GM12874 (cell line): ENCODE measurements around the gene ATP13A3.

ENCODE experiments used
- TF ChIP-seq, protein P1 (sequence below): IDR thresholded peaks from 2 replicates; pipeline ENCODE4 v1.5.1; 2011; ENCODE audit warnings: low read depth, mild to moderate bottlenecking, control low read depth, low read length, moderate library complexity; ENCODE audit not compliant: insufficient read depth

Gene ATP13A3

DNA sequence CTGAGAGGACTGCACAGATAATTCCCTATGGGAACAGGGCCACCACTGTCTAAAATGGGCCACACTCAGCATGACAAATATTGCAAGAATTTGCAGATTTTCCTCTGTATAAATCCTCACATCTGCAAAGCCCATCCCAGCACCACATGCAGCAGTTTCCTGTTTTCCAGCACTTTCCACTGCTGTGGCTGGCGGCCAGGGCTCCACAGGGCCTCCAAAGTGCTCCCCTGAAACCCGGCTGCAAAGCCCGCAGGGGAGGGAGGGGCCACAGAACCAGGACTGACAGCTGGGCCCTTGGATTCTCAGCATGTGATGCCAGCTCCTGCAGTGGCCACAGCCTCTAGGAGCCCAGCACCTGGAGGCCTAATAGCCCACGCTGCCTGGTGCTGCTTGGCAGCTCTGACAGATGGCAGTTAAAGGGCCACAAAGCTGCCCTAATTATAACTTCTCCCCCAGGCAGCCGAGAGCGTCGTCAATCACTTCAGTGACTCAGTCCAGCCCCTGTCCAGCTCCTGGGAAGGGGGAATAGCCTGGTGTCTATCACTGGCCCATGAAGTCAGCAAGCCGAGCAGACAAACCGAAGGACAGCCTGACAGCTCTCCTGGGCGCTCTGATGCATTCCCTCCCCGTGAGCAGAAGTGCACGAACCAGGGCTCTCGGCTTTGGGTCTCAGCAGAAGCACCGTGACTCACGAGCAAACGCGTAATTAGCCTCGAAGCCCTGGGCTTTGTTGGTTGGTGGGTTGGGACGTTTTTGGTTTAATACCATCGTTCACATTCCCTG is 122.0 kb downstream of the ATP13A3 start:
- TF ChIP-seq, protein P1, sequence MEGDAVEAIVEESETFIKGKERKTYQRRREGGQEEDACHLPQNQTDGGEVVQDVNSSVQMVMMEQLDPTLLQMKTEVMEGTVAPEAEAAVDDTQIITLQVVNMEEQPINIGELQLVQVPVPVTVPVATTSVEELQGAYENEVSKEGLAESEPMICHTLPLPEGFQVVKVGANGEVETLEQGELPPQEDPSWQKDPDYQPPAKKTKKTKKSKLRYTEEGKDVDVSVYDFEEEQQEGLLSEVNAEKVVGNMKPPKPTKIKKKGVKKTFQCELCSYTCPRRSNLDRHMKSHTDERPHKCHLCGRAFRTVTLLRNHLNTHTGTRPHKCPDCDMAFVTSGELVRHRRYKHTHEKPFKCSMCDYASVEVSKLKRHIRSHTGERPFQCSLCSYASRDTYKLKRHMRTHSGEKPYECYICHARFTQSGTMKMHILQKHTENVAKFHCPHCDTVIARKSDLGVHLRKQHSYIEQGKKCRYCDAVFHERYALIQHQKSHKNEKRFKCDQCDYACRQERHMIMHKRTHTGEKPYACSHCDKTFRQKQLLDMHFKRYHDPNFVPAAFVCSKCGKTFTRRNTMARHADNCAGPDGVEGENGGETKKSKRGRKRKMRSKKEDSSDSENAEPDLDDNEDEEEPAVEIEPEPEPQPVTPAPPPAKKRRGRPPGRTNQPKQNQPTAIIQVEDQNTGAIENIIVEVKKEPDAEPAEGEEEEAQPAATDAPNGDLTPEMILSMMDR = no peak

DNA sequence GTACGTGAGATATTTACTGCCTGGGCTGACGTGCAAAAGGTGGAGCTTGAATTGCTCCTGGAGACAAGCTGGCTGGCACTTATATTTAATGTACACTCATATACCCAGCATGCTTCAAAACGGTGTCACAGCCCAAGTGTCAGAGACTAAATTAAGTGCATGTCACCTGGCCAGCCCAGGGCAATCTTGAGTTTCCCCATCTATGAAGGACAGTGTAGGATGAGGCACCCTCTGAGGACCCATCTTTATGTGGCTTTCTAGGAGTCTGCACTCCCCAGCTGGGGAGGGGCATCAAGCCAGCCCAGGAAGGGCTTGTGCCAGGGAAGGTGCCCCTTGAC is 122.5 kb downstream of the ATP13A3 start:
- TF ChIP-seq, protein P1 = no peak

DNA sequence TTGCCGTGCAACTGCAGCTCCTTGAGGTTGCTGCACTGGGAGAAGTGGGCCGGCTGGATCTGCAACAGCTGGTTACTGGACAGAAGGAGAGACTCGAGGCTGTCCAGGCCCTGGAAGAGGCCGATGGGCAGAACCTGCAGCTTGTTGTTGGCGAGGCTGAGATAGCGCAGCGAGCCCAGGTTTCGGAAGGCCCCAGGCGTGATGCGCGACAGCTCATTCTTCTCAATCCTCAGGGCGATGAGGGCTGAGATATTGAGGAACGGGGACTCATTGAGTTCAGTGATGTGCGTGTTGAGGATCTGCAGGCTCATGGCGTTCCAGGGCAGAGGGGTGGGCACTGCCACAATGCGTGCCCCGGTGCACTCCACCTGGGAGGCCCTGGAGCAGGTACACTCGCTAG is 126.2 kb downstream of the ATP13A3 start:
- TF ChIP-seq, protein P1 = no peak

DNA sequence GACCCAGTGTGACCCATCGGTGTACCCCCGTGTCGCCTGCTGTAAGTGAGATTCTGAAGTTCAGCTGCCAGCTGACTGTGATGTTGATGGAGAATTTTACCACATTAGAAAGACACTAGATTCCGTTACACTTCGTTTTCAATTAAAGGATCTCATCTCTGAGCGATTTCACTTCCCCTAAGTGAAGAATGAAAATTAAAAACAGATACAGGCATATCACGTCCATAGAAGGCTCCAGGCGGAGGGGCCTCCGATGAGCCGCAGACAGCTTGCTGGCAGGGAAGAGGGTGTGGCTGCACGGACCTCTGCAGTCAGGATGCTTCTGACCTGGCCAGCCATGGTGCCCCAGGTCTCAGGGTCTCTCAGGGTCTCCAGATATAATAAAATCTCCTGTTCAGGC is 129.1 kb downstream of the ATP13A3 start:
- TF ChIP-seq, protein P1 = no peak

DNA sequence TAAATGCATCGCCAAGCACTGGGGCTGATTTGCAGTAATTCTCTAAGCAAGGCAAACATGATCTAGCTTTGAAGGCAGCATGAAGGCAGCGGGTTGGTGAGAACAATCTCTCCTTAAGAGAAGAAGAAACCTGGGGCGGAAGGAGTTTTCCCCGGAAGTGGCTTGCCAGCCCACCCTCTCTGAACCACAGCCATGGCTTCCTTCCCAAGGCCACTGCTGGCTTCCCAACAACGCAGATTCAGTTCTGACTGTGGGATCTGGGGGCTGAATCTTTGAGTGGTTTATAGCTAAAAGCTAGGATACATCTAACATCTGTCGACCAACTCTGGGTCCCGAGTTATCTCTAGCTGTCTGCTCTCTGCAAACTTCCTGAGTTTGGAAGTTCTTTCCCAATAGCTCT is 131.4 kb downstream of the ATP13A3 start:
- TF ChIP-seq, protein P1 = no peak

DNA sequence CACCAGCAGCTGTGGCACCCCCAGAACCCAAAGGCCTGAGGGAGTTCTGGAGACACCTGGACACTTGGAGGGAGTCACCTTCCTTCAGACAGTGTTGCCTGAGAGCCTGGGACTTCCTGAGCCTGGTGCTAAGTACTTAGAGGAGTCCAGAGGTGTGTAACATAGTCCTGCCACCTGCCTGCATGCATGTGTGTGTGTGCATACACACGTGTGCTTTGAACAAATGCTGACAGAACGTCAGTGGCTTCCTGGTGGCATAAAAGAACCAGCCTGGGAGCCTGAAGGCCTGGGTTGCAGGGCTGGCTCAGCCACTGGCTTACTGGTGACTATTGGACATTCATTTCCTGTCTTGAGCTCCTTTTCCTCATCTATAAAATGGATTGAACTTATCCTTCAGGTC is 132.5 kb downstream of the ATP13A3 start:
- TF ChIP-seq, protein P1 = no peak
